ENCODE data around the gene LITAF. TPM values are rescaled to one million over a fixed set of nuclear protein-coding genes. Genes with fewer than 3 reads are reported as not detected.

The LITAF gene
- total RNA-seq, 1 experiment from 2014 or later, result 84.2 TPM

DNA sequence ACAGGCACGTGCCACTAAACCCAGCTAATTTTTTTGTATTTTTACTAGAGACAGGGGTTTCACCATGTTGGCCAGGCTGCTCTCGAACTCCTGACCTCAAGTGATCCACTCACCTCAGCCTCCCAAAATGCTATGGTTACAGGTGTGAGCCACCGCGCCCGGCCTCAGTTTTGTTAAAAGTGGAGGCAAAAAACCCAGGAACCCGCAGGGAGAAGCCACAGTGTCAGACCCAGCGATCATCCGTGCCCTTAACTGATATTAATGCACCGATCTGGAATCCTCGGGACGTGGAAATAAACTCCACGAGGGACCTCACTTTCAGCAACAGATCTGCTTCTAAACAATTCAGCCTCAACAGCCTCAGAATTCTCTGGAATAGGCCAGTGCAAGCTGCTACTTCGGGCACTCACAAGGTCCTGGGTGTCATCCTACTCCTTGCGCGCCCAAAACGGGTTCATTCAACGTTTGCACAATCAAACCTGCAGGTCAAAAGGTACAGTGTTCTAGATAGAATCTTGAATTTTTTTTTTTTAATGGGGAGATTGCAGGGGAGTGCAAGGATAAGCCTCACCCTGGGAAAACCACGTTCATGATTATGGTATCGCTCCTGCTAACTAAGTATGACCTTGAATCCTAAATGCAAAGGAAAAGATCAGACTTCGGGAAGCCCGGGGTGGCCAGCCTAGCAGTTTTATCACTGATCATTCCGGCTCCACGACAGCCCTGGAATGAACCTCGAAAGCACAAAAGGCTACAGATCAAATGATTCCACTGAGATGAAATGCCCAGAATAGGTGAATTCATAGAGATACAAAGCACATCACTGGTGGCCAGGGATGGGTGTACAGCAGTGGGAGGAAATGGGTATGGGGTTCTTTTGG, 22.4 kb downstream of the LITAF start:
- ChIA-PET CTCF (no interaction called here), POLR2A (no interaction called here), RAD21 (ENCODE audit: low non-redundant PET in 1 of 2, low total read pairs in 2 of 2, uncharacterized antibody in 2 of 2, unreplicated experiment in 2 of 2) (no interaction called here)
- BruUV-seq (replicated peaks), result no TSS peak
- Histone ChIP-seq H4K20me1 (ENCODE audit: insufficient read depth) (no peaks in the 10 kb centered on the region), H2AFZ (ENCODE audit: low read depth, low read length, poor library complexity, severe bottlenecking) (no peak overlapping the region), H3K27ac (ENCODE audit: low read depth, low read length) (no peak overlapping the region), H3K79me2 (ENCODE audit: insufficient read depth, low read length) (peaks cover 39% of the 10 kb centered on the region), H3K36me3 (ENCODE audit: control insufficient read depth in 1 of 2, insufficient read depth in 2 of 2, low read length in 2 of 2) (peaks cover 0 to 4% of the 10 kb centered on the region in 2 experiments; a peak in 1 of 4 replicates), H3K9me3 (ENCODE audit: control insufficient read depth in 1 of 2, insufficient read depth in 1 of 2, low read depth in 1 of 2, low read length in 2 of 2) (no peaks in the 10 kb centered on the region), H3K9ac (ENCODE audit: low read length) (no peak overlapping the region), H3K4me3 (replicated peaks in 1 of 2; ENCODE audit: low read depth in 1 of 2, low read length in 2 of 2) (no peak overlapping the region), H3K27me3 (ENCODE audit: insufficient read depth, low read length) (no peaks in the 10 kb centered on the region), H3K9me2 (ENCODE audit: insufficient read depth) (no peaks in the 10 kb centered on the region), H3K4me1 (ENCODE audit: control insufficient read depth in 1 of 2, insufficient read depth in 2 of 2, low read length in 2 of 2) (0 out of 4 replicates have a peak, but pooled peaks cover 0 to 5% of the 10 kb centered on the region in 2 experiments), H3K4me2 (ENCODE audit: low read length) (no peak overlapping the region)
- DNase-seq (ENCODE audit: low read depth, low spot score) (no peak), ATAC-seq (no peak)
- TF ChIP-seq EGR1 (IDR thresholded peaks at IDR 0.05; ENCODE audit: low read depth) (no peak), JUND (IDR thresholded peaks at IDR 0.05) (no peak), TCF7L2 (IDR thresholded peaks at IDR 0.05; ENCODE audit: borderline replicate concordance, extremely low read depth, insufficient read depth, insufficient read length) (no peak), EZH2phosphoT487 (IDR thresholded peaks at IDR 0.05; ENCODE audit: borderline replicate concordance) (no peak), ELF1 (IDR thresholded peaks at IDR 0.05; ENCODE audit: borderline replicate concordance, low read depth) (no peak), SRF (IDR thresholded peaks at IDR 0.05; ENCODE audit: low read depth) (no peak), FOSL1 (IDR thresholded peaks at IDR 0.05; ENCODE audit: low read depth) (no peak), SP1 (IDR thresholded peaks at IDR 0.05; ENCODE audit: low read depth) (no peak), EZH2 (IDR thresholded peaks at IDR 0.05) (no peak), ZFX (IDR thresholded peaks at IDR 0.05) (no peak), CEBPB (IDR thresholded peaks at IDR 0.05; ENCODE audit: low read depth) (no peak), SIN3A (IDR thresholded peaks at IDR 0.05; ENCODE audit: low read depth) (no peak), RAD21 (IDR thresholded peaks at IDR 0.05; ENCODE audit: low read depth) (no peak), POLR2AphosphoS5 (IDR thresholded peaks at IDR 0.05; ENCODE audit: low read depth, low read length) (no peak), CBX3 (IDR thresholded peaks at IDR 0.05; ENCODE audit: low read depth) (no peak), POLR2A (IDR thresholded peaks at IDR 0.05; ENCODE audit: borderline replicate concordance, extremely low read depth, insufficient read depth, insufficient read length) (no peak)
- TF ChIP-seq, protein P1, sequence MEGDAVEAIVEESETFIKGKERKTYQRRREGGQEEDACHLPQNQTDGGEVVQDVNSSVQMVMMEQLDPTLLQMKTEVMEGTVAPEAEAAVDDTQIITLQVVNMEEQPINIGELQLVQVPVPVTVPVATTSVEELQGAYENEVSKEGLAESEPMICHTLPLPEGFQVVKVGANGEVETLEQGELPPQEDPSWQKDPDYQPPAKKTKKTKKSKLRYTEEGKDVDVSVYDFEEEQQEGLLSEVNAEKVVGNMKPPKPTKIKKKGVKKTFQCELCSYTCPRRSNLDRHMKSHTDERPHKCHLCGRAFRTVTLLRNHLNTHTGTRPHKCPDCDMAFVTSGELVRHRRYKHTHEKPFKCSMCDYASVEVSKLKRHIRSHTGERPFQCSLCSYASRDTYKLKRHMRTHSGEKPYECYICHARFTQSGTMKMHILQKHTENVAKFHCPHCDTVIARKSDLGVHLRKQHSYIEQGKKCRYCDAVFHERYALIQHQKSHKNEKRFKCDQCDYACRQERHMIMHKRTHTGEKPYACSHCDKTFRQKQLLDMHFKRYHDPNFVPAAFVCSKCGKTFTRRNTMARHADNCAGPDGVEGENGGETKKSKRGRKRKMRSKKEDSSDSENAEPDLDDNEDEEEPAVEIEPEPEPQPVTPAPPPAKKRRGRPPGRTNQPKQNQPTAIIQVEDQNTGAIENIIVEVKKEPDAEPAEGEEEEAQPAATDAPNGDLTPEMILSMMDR (IDR thresholded peaks at IDR 0.05 in 2 of 3, conservative IDR thresholded peaks at IDR 0.05 in 1 of 3; ENCODE audit: borderline replicate concordance in 1 of 3, insufficient read depth in 1 of 3, low read depth in 2 of 3, low read length in 2 of 3), result no peak
- TF ChIP-seq, protein P2, sequence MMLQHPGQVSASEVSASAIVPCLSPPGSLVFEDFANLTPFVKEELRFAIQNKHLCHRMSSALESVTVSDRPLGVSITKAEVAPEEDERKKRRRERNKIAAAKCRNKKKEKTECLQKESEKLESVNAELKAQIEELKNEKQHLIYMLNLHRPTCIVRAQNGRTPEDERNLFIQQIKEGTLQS (IDR thresholded peaks at IDR 0.05), result no peak
- TF ChIP-seq, protein P3, sequence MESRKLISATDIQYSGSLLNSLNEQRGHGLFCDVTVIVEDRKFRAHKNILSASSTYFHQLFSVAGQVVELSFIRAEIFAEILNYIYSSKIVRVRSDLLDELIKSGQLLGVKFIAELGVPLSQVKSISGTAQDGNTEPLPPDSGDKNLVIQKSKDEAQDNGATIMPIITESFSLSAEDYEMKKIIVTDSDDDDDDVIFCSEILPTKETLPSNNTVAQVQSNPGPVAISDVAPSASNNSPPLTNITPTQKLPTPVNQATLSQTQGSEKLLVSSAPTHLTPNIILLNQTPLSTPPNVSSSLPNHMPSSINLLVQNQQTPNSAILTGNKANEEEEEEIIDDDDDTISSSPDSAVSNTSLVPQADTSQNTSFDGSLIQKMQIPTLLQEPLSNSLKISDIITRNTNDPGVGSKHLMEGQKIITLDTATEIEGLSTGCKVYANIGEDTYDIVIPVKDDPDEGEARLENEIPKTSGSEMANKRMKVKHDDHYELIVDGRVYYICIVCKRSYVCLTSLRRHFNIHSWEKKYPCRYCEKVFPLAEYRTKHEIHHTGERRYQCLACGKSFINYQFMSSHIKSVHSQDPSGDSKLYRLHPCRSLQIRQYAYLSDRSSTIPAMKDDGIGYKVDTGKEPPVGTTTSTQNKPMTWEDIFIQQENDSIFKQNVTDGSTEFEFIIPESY (IDR thresholded peaks at IDR 0.05; ENCODE audit: extremely low read depth, insufficient replicate concordance, low read length), result no peak
- intact Hi-C loops (cut with micrococcal nuclease), result no loop called here

Data from HCT116 (cell line).